ENCODE data around the gene RBM47.
"Not testable (repeated sequence)": the region's sequence is repeated elsewhere in the genome, so short reads cannot be mapped to it uniquely, and the experiment has no call there.

DNA sequence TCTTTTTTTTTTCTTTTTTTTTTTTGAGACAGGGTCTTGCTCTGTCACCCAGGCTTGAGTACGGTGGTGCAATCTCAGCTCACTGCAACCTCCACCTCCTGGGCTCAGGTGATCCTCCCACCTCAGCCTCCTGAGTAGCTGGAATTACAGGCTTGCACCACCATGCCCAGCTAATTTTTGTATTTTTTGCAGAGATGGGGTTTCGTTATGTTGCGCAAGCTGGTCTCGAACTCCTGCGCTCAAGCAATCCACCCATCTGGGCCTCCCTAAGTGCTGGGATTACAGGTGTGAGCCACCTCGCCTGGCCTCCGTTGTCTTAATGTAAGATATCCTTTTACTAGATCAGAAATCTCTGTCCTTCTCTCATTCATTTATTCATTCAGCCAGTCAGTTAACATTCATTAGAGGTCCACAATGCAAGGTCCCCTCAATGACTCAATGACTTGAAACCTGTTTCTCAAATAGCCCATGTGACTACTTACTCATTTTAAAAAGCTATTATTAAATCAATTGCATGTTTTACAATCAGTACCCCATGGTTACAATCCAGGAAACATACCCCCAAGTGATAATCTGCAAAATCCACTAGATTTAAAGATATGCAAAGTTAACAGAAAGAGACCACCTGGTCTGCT is 68.0 kb downstream of the RBM47 start:
- TF ChIP-seq, protein P1, sequence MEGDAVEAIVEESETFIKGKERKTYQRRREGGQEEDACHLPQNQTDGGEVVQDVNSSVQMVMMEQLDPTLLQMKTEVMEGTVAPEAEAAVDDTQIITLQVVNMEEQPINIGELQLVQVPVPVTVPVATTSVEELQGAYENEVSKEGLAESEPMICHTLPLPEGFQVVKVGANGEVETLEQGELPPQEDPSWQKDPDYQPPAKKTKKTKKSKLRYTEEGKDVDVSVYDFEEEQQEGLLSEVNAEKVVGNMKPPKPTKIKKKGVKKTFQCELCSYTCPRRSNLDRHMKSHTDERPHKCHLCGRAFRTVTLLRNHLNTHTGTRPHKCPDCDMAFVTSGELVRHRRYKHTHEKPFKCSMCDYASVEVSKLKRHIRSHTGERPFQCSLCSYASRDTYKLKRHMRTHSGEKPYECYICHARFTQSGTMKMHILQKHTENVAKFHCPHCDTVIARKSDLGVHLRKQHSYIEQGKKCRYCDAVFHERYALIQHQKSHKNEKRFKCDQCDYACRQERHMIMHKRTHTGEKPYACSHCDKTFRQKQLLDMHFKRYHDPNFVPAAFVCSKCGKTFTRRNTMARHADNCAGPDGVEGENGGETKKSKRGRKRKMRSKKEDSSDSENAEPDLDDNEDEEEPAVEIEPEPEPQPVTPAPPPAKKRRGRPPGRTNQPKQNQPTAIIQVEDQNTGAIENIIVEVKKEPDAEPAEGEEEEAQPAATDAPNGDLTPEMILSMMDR (conservative IDR thresholded peaks at IDR 0.05; ENCODE audit: low read depth, low read length): not testable (repeated sequence)
- TF ChIP-seq EZH2 (IDR thresholded peaks at IDR 0.05; ENCODE audit: borderline replicate concordance, low read depth, low read length, poor library complexity, severe bottlenecking): not testable (repeated sequence)
